ENCODE results near the gene CDK5RAP1. TPM values are rescaled to one million over a fixed set of nuclear protein-coding genes. Genes with fewer than 3 reads are reported as not detected.

Gene CDK5RAP1
- total RNA-seq (2014; rRNA removed; shearing (Covaris generic)): 32.1 and 41.2 TPM in 2 replicates
- total RNA-seq (2022): 45.4 and 49.4 TPM in 2 replicates
- percentile 77 among the genes with signal in this experiment for Bru-seq, nascent RNA
- BruChase-seq, experiment 1, labeled RNA remaining after a 6-hour chase: percentile 82 among the genes with signal in this experiment
- percentile 81 among the genes with signal in this experiment for BruChase-seq, experiment 2, labeled RNA remaining after a 2-hour chase
- long read RNA-seq, transcript CDK5RAP1-202 (14 exons, 2,122 nt): major isoform, 72 of 117 reads
- long read RNA-seq, partial matches to known transcripts: 5 of 117 reads
- long read RNA-seq, other reads (novel, unspliced or antisense): 39 of 117 reads

DNA sequence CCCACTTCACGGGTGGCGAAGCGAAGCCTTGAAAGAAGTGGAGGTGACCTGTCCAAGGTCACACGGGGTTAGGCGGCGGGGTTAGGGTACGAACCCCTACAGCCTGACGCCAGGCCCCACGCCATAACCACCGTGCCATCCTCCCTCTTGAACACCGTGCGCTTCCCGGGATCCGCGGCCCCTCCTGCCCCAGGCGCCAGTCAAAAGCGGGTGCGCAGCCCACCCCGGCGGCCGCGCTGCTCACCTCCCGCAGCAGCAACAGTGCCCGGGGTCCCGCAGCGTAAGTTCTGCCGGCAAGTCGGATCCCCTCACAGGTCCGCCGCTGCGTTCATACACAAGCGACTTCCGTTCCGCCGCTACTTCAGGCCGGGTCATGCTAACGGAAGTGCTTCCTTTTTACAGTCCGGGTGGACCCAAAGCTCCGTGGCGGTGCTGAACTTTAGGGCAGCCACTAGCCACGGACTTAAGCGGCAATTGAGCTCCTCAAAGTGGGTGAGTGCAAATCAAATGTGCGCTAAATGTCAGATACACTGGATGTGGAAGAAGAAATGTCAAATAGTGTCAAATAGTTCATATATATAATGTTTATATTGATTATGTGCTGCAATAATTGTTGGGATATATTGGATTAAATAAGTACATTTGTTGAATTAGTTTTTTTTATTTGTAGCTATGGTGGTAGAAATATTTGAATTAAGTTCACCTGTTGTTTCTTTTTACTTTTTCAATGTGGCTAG, at the start of gene CDK5RAP1:
Gene CDK5RAP1 (minus strand): TSS at position 336 of the 737 bp plus-strand sequence. CDS start 4,455 bp downstream, outside the sequence.
- Histone ChIP-seq H3K27ac (ENCODE audit: low read depth, low read length, poor library complexity, severe bottlenecking) (peak within 1 kb of the TSS; percentile 65), H3K79me2 (ENCODE audit: insufficient read depth, low read depth, low read length) (peaks cover 66% of the 10 kb centered on the region), H3K9me2 (ENCODE audit: insufficient read depth, low read length) (no peaks in the 10 kb centered on the region), H3K4me3 (ENCODE audit: low read depth, low read length, poor library complexity, severe bottlenecking) (peak within 1 kb of the TSS; percentile 94), H2AFZ (ENCODE audit: low read length) (peak within 1 kb of the TSS; percentile 86), H3K36me3 (ENCODE audit: insufficient read depth, low read length) (peaks cover 46% of the 10 kb centered on the region), H3K4me2 (ENCODE audit: low read length) (peak within 1 kb of the TSS; percentile 80), H4K20me1 (ENCODE audit: insufficient read depth, low read length) (0 out of 2 replicates have a peak, but pooled peaks cover 7% of the 10 kb centered on the region), H3K4me1 (ENCODE audit: insufficient read depth, low read length, poor library complexity, severe bottlenecking) (peaks cover 32% of the 10 kb centered on the region), H3K9me3 (ENCODE audit: low read length) (no peaks in the 10 kb centered on the region)
- ChIA-PET POLR2A (interaction anchor here (0.6 to 2.0 kb wide), 14 partner anchors 9 to 418 kb away, joined by 3 to 9 read pairs (median 4); partner anchors contain the start of gene SNTA1), CTCF (ENCODE audit: unreplicated experiment) (interaction anchor here (1.3 to 1.7 kb wide), 2 partner anchors 40 to 43 kb away, joined by 5 read pairs; no protein-coding TSS in a partner anchor)
- TF ChIP-seq, protein P1, sequence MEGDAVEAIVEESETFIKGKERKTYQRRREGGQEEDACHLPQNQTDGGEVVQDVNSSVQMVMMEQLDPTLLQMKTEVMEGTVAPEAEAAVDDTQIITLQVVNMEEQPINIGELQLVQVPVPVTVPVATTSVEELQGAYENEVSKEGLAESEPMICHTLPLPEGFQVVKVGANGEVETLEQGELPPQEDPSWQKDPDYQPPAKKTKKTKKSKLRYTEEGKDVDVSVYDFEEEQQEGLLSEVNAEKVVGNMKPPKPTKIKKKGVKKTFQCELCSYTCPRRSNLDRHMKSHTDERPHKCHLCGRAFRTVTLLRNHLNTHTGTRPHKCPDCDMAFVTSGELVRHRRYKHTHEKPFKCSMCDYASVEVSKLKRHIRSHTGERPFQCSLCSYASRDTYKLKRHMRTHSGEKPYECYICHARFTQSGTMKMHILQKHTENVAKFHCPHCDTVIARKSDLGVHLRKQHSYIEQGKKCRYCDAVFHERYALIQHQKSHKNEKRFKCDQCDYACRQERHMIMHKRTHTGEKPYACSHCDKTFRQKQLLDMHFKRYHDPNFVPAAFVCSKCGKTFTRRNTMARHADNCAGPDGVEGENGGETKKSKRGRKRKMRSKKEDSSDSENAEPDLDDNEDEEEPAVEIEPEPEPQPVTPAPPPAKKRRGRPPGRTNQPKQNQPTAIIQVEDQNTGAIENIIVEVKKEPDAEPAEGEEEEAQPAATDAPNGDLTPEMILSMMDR (conservative IDR thresholded peaks at IDR 0.05; ENCODE audit: low read length): 0 out of 2 replicates have a peak, but pooled peaks have one; percentile 8
- TF ChIP-seq EZH2phosphoT487 (IDR thresholded peaks at IDR 0.05; ENCODE audit: borderline replicate concordance, low read depth, low read length): no peak; the same call in 1 of the 2 replicates
- intact Hi-C loops (cut with micrococcal nuclease; ENCODE audit: unreplicated experiment): loop anchor here (1.0 to 5.0 kb wide), 3 partner anchors 44 to 266 kb away; partner anchors contain the start of gene ACTL10
- DNase-seq (ENCODE audit: low spot score): peak; percentile 96
- no TSS peak for BruUV-seq (replicated peaks)

DNA sequence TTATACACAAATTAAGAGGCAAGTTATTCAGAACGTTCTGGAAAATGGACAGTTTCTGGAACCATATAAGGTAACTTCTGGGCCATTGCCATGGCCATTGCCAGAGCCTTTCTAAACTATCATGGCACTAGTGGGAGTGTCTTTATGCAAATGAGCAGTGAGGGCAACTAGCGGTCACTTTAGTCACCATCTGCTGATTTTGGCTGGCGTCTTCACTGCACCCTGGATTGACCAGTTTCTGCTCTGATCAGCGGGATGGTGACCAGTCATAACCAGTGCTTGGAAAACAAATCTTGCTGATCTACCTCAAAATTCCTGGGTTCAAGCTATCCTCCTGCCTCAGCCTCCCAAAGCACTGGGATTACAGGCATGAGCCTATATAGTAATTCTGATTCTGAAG, 49.5 kb upstream of the CDK5RAP1 start:
- H3K36me3 ChIP-seq (ENCODE audit: insufficient read depth, low read length): no peaks in the 10 kb centered on the region
- CTCF ChIA-PET (ENCODE audit: unreplicated experiment): no interaction called here
- no TSS peak for BruUV-seq (replicated peaks)
- POLR2A ChIA-PET: no interaction called here
- H3K79me2 ChIP-seq (ENCODE audit: insufficient read depth, low read depth, low read length): no peaks in the 10 kb centered on the region
- no peak for DNase-seq (ENCODE audit: low spot score)
- H3K9me3 ChIP-seq (ENCODE audit: low read length): no peaks in the 10 kb centered on the region
- no peak overlapping the region for H2AFZ ChIP-seq (ENCODE audit: low read length)
- H4K20me1 ChIP-seq (ENCODE audit: insufficient read depth, low read length): no peaks in the 10 kb centered on the region
- TF ChIP-seq, protein P1 (conservative IDR thresholded peaks at IDR 0.05; ENCODE audit: low read length): no peak
- no peak for TF ChIP-seq EZH2phosphoT487 (IDR thresholded peaks at IDR 0.05; ENCODE audit: borderline replicate concordance, low read depth, low read length)
- H3K4me2 ChIP-seq (ENCODE audit: low read length): no peak overlapping the region
- H3K27ac ChIP-seq (ENCODE audit: low read depth, low read length, poor library complexity, severe bottlenecking): no peak overlapping the region
- no peaks in the 10 kb centered on the region for H3K9me2 ChIP-seq (ENCODE audit: insufficient read depth, low read length)
- H3K4me3 ChIP-seq (ENCODE audit: low read depth, low read length, poor library complexity, severe bottlenecking): no peak overlapping the region
- peaks cover 16% of the 10 kb centered on the region for H3K4me1 ChIP-seq (ENCODE audit: insufficient read depth, low read length, poor library complexity, severe bottlenecking)
- intact Hi-C loops (cut with micrococcal nuclease; ENCODE audit: unreplicated experiment): no loop called here
